ENCODE measurements around the gene AKAP11.

The AKAP11 gene

GRCh38 chr13:42333613-42334328, 61.8 kb downstream of the AKAP11 start:
- peak; percentile 44 for DNase-seq (ENCODE audit: low spot score)

- DNase-seq (ENCODE audit: low spot score): no peak
Measured at GRCh38 chr13:42334329-42334706, 62.4 kb downstream of the AKAP11 start.

GRCh38 chr13:42337808-42338600, 66.1 kb downstream of the AKAP11 start:
- no peak for DNase-seq (ENCODE audit: low spot score)

GRCh38 chr13:42345367-42345766, 73.4 kb downstream of the AKAP11 start:
- DNase-seq (ENCODE audit: low spot score): no peak

- DNase-seq (ENCODE audit: low spot score): no peak
Measured at GRCh38 chr13:42348576-42348975, 76.6 kb downstream of the AKAP11 start.

GRCh38 chr13:42350141-42350540, 78.2 kb downstream of the AKAP11 start:
- DNase-seq (ENCODE audit: low spot score): no peak

GRCh38 chr13:42354241-42355091, 82.5 kb downstream of the AKAP11 start:
- DNase-seq (ENCODE audit: low spot score): peak; percentile 73

GRCh38 chr13:42355092-42355485, 83.1 kb downstream of the AKAP11 start:
- peak; percentile 54 for DNase-seq (ENCODE audit: low spot score)

GRCh38 chr13:42355491-42356183, 83.7 kb downstream of the AKAP11 start:
- DNase-seq (ENCODE audit: low spot score): no peak

- DNase-seq (ENCODE audit: low spot score): peak; percentile 64
Measured at GRCh38 chr13:42356184-42356575, 84.2 kb downstream of the AKAP11 start.

- no peak for DNase-seq (ENCODE audit: low spot score)
Measured at GRCh38 chr13:42360046-42360574, 88.2 kb downstream of the AKAP11 start.

- no peak for DNase-seq (ENCODE audit: low spot score)
Measured at GRCh38 chr13:42361701-42362100, 89.7 kb downstream of the AKAP11 start.

- DNase-seq (ENCODE audit: low spot score): no peak
Measured at GRCh38 chr13:42363941-42364612, 92.1 kb downstream of the AKAP11 start.

GRCh38 chr13:42364613-42365000, 92.7 kb downstream of the AKAP11 start:
- no peak for DNase-seq (ENCODE audit: low spot score)

GRCh38 chr13:42367831-42368230, 95.9 kb downstream of the AKAP11 start:
- no peak for DNase-seq (ENCODE audit: low spot score)

- peak; percentile 83 for DNase-seq (ENCODE audit: low spot score)
Measured at GRCh38 chr13:42369071-42369797, 97.3 kb downstream of the AKAP11 start.

GRCh38 chr13:42370229-42370628, 98.3 kb downstream of the AKAP11 start:
- DNase-seq (ENCODE audit: low spot score): no peak

All from activated CD4-positive, alpha-beta T cell treated with anti-CD3 and anti-CD28 coated beads, Interleukin-2, Interleukin-4, amounts not matched to agents 100 ng/mL and 50 ng/mL, durations not matched to agents 16 hours and 8 hours (primary cell).